ENCODE results near the gene WDR17. TPM values are rescaled to one million over a fixed set of nuclear protein-coding genes. Genes with fewer than 3 reads are reported as not detected.
A peak's percentile ranks its signal among the peaks of the same experiment; 100 is the strongest.
"Not testable (repeated sequence)": the region's sequence is repeated elsewhere in the genome, so short reads cannot be mapped to it uniquely, and the experiment has no call there.

The WDR17 gene
- total RNA-seq, 1 donor from 2014 or later: 0.48 TPM

- ATAC-seq: no peak
Observed at GRCh38 chr4:176193938-176194337, 128.3 kb downstream of the WDR17 start.

- peak; percentile 99 for ATAC-seq
Observed at GRCh38 chr4:176195184-176195978, 129.7 kb downstream of the WDR17 start, which contains the start of gene SPATA4. SPATA4 (minus strand) TSS chr4:176195585; CDS start chr4:176195562, 23 bp downstream.

- no peak for ATAC-seq
Observed at GRCh38 chr4:176198316-176198903, 132.8 kb downstream of the WDR17 start.

- no peak for ATAC-seq
Observed at GRCh38 chr4:176205299-176205698, 139.7 kb downstream of the WDR17 start.

GRCh38 chr4:176207839-176208238 lies 142.2 kb downstream of the WDR17 start:
- no peak for ATAC-seq

GRCh38 chr4:176209535-176209934 lies 143.9 kb downstream of the WDR17 start:
- ATAC-seq: no peak

GRCh38 chr4:176210101-176210500 lies 144.5 kb downstream of the WDR17 start:
- ATAC-seq: no peak

- ATAC-seq: no peak
Observed at GRCh38 chr4:176210579-176211296, 145.1 kb downstream of the WDR17 start.

- not testable (repeated sequence) for ATAC-seq
Observed at GRCh38 chr4:176212351-176212750, 146.7 kb downstream of the WDR17 start.

- ATAC-seq: no peak
Observed at GRCh38 chr4:176217510-176217909, 151.9 kb downstream of the WDR17 start.

GRCh38 chr4:176222149-176222548 lies 156.5 kb downstream of the WDR17 start:
- ATAC-seq: no peak

GRCh38 chr4:176223561-176223960 lies 157.9 kb downstream of the WDR17 start:
- ATAC-seq: no peak

GRCh38 chr4:176226736-176227135 lies 161.1 kb downstream of the WDR17 start:
- no peak for ATAC-seq

GRCh38 chr4:176229645-176230044 lies 164.0 kb downstream of the WDR17 start:
- no peak for ATAC-seq

Other genes with a start within 250 kb of the WDR17 start
- gene SPATA4, start 129.7 kb downstream of the WDR17 start, total RNA-seq: not detected
- 0.16 TPM for gene ASB5, start 203.4 kb downstream of the WDR17 start, total RNA-seq

Data from esophagus mucosa (tissue), 1 donor.